A204.1 (cell line): ENCODE data around the gene LOXL3.

Experiments used
- FAIRE-seq: peaks from 2 replicates; lab custom pipeline; 2012; peaks lifted over from hg19 to GRCh38; lab: Jason Lieb, UNC

The LOXL3 gene

GRCh38 chr2:74505448-74506246, 48.1 kb downstream of the LOXL3 start:
- no peak for FAIRE-seq

GRCh38 chr2:74504591-74504990, 49.2 kb downstream of the LOXL3 start:
- FAIRE-seq = no peak

- FAIRE-seq = no peak
Measured at GRCh38 chr2:74503506-74504475, 50.0 kb downstream of the LOXL3 start.

GRCh38 chr2:74502720-74503505, 50.8 kb downstream of the LOXL3 start:
- no peak for FAIRE-seq

GRCh38 chr2:74502147-74502719, 51.5 kb downstream of the LOXL3 start:
- no peak for FAIRE-seq

- no peak for FAIRE-seq
Measured at GRCh38 chr2:74501335-74502071, 52.2 kb downstream of the LOXL3 start.

GRCh38 chr2:74500578-74500946, 53.2 kb downstream of the LOXL3 start:
- no peak for FAIRE-seq

- no peak for FAIRE-seq
Measured at GRCh38 chr2:74499940-74500577, 53.7 kb downstream of the LOXL3 start.

GRCh38 chr2:74499267-74499939, 54.3 kb downstream of the LOXL3 start, which contains the start of gene LBX2:
TSS of gene LBX2 (minus strand) at chr2:74499603. CDS start at chr2:74499537, 66 bp downstream.
- FAIRE-seq = no peak

- FAIRE-seq = no peak
Measured at GRCh38 chr2:74498500-74499266, 55.1 kb downstream of the LOXL3 start.

GRCh38 chr2:74497777-74498499, 55.8 kb downstream of the LOXL3 start:
- no peak for FAIRE-seq

GRCh38 chr2:74496997-74497776, 56.6 kb downstream of the LOXL3 start:
- FAIRE-seq = no peak

- no peak for FAIRE-seq
Measured at GRCh38 chr2:74495440-74495839, 58.3 kb downstream of the LOXL3 start.

- FAIRE-seq = no peak
Measured at GRCh38 chr2:74493546-74493945, 60.2 kb downstream of the LOXL3 start.

- no peak for FAIRE-seq
Measured at GRCh38 chr2:74491648-74492544, 61.8 kb downstream of the LOXL3 start.

GRCh38 chr2:74489906-74490305, 63.8 kb downstream of the LOXL3 start:
- FAIRE-seq = no peak
